K562 (cell line): ENCODE data around the gene PLOD1. TPM values are rescaled to one million over a fixed set of nuclear protein-coding genes. Genes with fewer than 3 reads are reported as not detected.
A peak's percentile ranks its signal among the peaks of the same experiment; 100 is the strongest.

Experiments
- ATF1 ChIP-seq, 2 experiments: fragments of 450-650 bp in 1 of 2; IDR thresholded peaks; 2 replicates each; pipeline ENCODE4 v1.6.1; 2016; ENCODE audit warnings: missing compliant biosample characterization in 1 of 2, missing genetic modification characterization in 1 of 2
- BHLHE40 ChIP-seq: IDR thresholded peaks from 2 replicates; pipeline ENCODE4 v1.6.1; 2011; ENCODE audit warnings: low read length, improper control_type of control experiment
- FOSL1 ChIP-seq: fragments of 200-800 bp; sonication (Bioruptor generic); conservative IDR thresholded peaks from 2 replicates; pipeline ENCODE4 v1.6.1; 2016; ENCODE audit warnings: missing genetic modification characterization, missing compliant biosample characterization
- NFE2L1 ChIP-seq: fragments of 450-650 bp; IDR thresholded peaks from 2 replicates; pipeline ENCODE4 v1.6.1; 2016; ENCODE audit warnings: missing genetic modification characterization, low read depth, mild to moderate bottlenecking, missing compliant biosample characterization, moderate library complexity, borderline replicate concordance
- NFIX ChIP-seq: fragments of 250-450 bp; sonication (Bioruptor Pico); IDR thresholded peaks from 2 replicates; pipeline ENCODE4 v1.4.0; 2020; ENCODE audit warnings: low read depth, mild to moderate bottlenecking, moderate library complexity
- NR2C1 ChIP-seq, 2 experiments: fragments of 450-650 bp; IDR thresholded peaks; 2 replicates each; pipeline ENCODE4 v1.6.1; 2017; ENCODE audit warnings: mild to moderate bottlenecking in 2 of 2, antibody characterized with exemption in 1 of 2, inconsistent platforms in 1 of 2, missing compliant biosample characterization in 1 of 2, missing genetic modification characterization in 1 of 2
- RAD21 ChIP-seq, 2 experiments: fragments of 250-450 bp in 1 of 2; fragments of 450-650 bp in 1 of 2; sonication (Bioruptor Pico) in 1 of 2; formaldehyde crosslinking in 1 of 2; IDR thresholded peaks in 1 of 2; conservative IDR thresholded peaks in 1 of 2; 2 replicates each; pipeline versions ENCODE4 v1.4.0 to v1.8.0; 2020 to 2022; ENCODE audit warnings: mild to moderate bottlenecking in 2 of 2, moderate library complexity in 1 of 2
- RBFOX2 ChIP-seq: fragments of 200-400 bp; formaldehyde crosslinking; IDR thresholded peaks from 2 replicates; pipeline ENCODE4 v1.6.1; 2017; ENCODE audit warnings: low read depth, mild to moderate bottlenecking, low read length, moderate library complexity
- RBM15 ChIP-seq: fragments of 200-400 bp; formaldehyde crosslinking; IDR thresholded peaks from 2 replicates; pipeline ENCODE4 v1.6.1; 2018; ENCODE audit warnings: mild to moderate bottlenecking, low read length, moderate library complexity; ENCODE audit not compliant: insufficient read depth
- RBM39 ChIP-seq: fragments of 200-400 bp; formaldehyde crosslinking; optimal IDR thresholded peaks from 2 replicates; pipeline ENCODE3; 2018; ENCODE audit warnings: low read depth, low read length
- TBL1XR1 ChIP-seq, 2 experiments: IDR thresholded peaks; 2 replicates each; pipeline ENCODE4 v1.6.1; 2012; ENCODE audit warnings: improper control_type of control experiment in 2 of 2, low read length in 2 of 2, mild to moderate bottlenecking in 1 of 2
- TBP ChIP-seq: optimal IDR thresholded peaks from 2 replicates; pipeline ENCODE3; 2011; ENCODE audit warnings: low read depth, low read length, improper control_type of control experiment
- ZC3H4 ChIP-seq: sonication (generic); formaldehyde crosslinking; IDR thresholded peaks from 2 replicates; pipeline ENCODE4 v1.9.0; 2021; ENCODE audit warnings: missing genetic modification reagents, borderline replicate concordance
- ZNF586 ChIP-seq: fragments of 450-650 bp; formaldehyde crosslinking; conservative IDR thresholded peaks from 2 replicates; pipeline ENCODE4 v1.4.0; 2020; ENCODE audit warnings: mild to moderate bottlenecking, moderate library complexity
- polyA plus RNA-seq, 8 experiments: library from polyadenylated mRNA; depleted of rRNA in 4 of 8; stranded (reverse) in 5 of 8; unstranded in 3 of 8; fragments of >200 nt; fragmentation: Nextera tagmentation in 2 of 8; fragmentation: Illumina TruSeq in 1 of 8; extraction: Ambion mirVana in 2 of 8; extraction: Trizol in 1 of 8; gene quantifications; 2 replicates each; pipeline versions ENCODE4 v1.2.1 to v1.2.3, GENCODE V29; 2011 to 2014; ENCODE audit warnings: inconsistent platforms in 1 of 8, missing spikeins in 1 of 8
- total RNA-seq, 7 experiments: library from RNA; depleted of rRNA in 6 of 7; stranded (reverse); fragments of >200 nt in 6 of 7; fragmentation: Illumina TruSeq in 2 of 7; extraction: Trizol in 2 of 7; gene quantifications; 2 replicates each; pipeline versions ENCODE4 v1.2.1 to v1.2.3, GENCODE V29; 2011 to 2021; ENCODE audit warnings: low replicate concordance in 1 of 7
- TF ChIP-seq, protein P1 (sequence below): fragments of 450-650 bp; formaldehyde crosslinking; IDR thresholded peaks from 2 replicates; pipeline ENCODE4 v1.4.0; 2020; ENCODE audit warnings: mild to moderate bottlenecking, mixed read lengths
- TF ChIP-seq, protein P2 (sequence below), 2 experiments: fragments of 200-800 bp in 1 of 2; sonication (Bioruptor generic) in 1 of 2; sonication (generic) in 1 of 2; formaldehyde crosslinking in 1 of 2; IDR thresholded peaks in 1 of 2; conservative IDR thresholded peaks in 1 of 2; 2 replicates each; pipeline versions ENCODE4 v1.5.0 to v1.6.1; 2016 to 2020; ENCODE audit warnings: missing compliant biosample characterization in 1 of 2, missing genetic modification characterization in 1 of 2, missing genetic modification reagents in 1 of 2
- TF ChIP-seq, protein P3 (sequence below): sonication (generic); formaldehyde crosslinking; IDR thresholded peaks from 2 replicates; pipeline ENCODE4 v1.8.1; 2023; ENCODE audit warnings: mild to moderate bottlenecking, missing genetic modification reagents, moderate library complexity
- TF ChIP-seq, protein P4 (sequence below): sonication (generic); formaldehyde crosslinking; IDR thresholded peaks from 2 replicates; pipeline ENCODE4 v1.8.1; 2023; ENCODE audit warnings: mild to moderate bottlenecking, missing genetic modification reagents
- TF ChIP-seq, protein P5 (sequence below): fragments of 450-650 bp; IDR thresholded peaks from 2 replicates; pipeline ENCODE4 v1.6.1; 2016

The PLOD1 gene
- total and polyA plus RNA-seq, 9 of the 15 experiments (the other 6 are each of a cell fraction or from before 2014, with no cell fraction given), result 16.6 to 90.8 (median 52.7) TPM

DNA sequence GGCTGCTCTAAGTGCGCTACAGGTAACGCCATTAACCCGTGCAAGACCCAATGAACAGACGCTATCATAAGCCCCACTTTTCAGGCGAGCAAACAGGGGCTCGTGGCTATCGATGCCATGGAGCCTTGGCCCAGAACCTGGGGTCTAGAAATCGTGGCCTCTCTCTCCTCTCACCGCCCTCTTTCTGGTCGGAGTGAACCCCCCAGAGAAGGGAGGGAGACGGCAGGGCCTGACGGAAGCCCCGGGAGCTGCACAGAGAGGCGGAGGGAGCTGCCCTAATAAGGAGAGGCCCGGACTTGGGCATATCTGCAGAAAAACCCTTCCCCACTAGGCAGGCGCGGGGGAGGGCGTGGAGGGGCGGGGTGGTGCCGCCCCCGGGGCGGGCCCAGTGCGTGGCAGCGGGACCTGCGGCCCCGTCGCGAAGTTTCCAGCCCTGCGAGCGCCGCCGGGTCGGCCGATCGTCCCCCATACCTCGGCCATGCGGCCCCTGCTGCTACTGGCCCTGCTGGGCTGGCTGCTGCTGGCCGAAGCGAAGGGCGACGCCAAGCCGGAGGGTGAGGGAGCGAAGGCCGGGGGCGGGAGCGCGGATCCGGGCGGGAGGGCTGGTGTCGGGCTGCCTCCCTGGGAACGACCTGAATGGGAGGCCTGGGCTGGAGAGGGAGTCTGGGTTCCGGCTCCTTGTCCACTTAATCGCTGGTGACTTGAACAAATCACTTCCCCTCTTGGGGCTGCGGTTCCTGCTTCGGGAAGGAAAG is at the start of gene PLOD1 (continued):
- TF ChIP-seq, protein P1, sequence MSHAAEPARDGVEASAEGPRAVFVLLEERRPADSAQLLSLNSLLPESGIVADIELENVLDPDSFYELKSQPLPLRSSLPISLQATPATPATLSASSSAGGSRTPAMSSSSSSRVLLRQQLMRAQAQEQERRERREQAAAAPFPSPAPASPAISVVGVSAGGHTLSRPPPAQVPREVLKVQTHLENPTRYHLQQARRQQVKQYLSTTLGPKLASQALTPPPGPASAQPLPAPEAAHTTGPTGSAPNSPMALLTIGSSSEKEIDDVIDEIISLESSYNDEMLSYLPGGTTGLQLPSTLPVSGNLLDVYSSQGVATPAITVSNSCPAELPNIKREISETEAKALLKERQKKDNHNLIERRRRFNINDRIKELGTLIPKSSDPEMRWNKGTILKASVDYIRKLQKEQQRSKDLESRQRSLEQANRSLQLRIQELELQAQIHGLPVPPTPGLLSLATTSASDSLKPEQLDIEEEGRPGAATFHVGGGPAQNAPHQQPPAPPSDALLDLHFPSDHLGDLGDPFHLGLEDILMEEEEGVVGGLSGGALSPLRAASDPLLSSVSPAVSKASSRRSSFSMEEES (CRISPR knock-in tag), result no peak
- TF ChIP-seq NFE2L1 (tag), result no peak
- TF ChIP-seq RBM15, result no peak
- TF ChIP-seq, protein P2, sequence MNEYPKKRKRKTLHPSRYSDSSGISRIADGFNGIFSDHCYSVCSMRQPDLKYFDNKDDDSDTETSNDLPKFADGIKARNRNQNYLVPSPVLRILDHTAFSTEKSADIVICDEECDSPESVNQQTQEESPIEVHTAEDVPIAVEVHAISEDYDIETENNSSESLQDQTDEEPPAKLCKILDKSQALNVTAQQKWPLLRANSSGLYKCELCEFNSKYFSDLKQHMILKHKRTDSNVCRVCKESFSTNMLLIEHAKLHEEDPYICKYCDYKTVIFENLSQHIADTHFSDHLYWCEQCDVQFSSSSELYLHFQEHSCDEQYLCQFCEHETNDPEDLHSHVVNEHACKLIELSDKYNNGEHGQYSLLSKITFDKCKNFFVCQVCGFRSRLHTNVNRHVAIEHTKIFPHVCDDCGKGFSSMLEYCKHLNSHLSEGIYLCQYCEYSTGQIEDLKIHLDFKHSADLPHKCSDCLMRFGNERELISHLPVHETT (CRISPR knock-in tag; conservative IDR thresholded peaks at IDR 0.05 in 1 of 2, IDR thresholded peaks at IDR 0.05 in 1 of 2), result no peak
- no peak for TF ChIP-seq RBM39
- TF ChIP-seq, protein P3, sequence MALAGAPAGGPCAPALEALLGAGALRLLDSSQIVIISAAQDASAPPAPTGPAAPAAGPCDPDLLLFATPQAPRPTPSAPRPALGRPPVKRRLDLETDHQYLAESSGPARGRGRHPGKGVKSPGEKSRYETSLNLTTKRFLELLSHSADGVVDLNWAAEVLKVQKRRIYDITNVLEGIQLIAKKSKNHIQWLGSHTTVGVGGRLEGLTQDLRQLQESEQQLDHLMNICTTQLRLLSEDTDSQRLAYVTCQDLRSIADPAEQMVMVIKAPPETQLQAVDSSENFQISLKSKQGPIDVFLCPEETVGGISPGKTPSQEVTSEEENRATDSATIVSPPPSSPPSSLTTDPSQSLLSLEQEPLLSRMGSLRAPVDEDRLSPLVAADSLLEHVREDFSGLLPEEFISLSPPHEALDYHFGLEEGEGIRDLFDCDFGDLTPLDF (CRISPR knock-in tag), result peak; percentile 71; the same call in 1 of the 2 replicates
- TF ChIP-seq FOSL1 (tag), result no peak; the same call in 1 of the 2 replicates
- peak; percentile 13; the same call in 1 of the 2 replicates for TF ChIP-seq BHLHE40
- no peak for TF ChIP-seq NFIX (CRISPR knock-in tag)
- no peak for TF ChIP-seq ATF1 (CRISPR knock-in tag; IDR thresholded peaks at IDR 0.05)
- peak; percentile 58 for TF ChIP-seq ATF1 (tag; IDR thresholded peaks at IDR 0.05)
- no peak for TF ChIP-seq NR2C1 (IDR thresholded peaks at IDR 0.05)
- peak; percentile 54 for TF ChIP-seq NR2C1 (tag; IDR thresholded peaks at IDR 0.05)
- no peak for TF ChIP-seq ZC3H4 (CRISPR knock-in tag)
- peak; percentile 95 for TF ChIP-seq RBFOX2
- TF ChIP-seq, protein P4, sequence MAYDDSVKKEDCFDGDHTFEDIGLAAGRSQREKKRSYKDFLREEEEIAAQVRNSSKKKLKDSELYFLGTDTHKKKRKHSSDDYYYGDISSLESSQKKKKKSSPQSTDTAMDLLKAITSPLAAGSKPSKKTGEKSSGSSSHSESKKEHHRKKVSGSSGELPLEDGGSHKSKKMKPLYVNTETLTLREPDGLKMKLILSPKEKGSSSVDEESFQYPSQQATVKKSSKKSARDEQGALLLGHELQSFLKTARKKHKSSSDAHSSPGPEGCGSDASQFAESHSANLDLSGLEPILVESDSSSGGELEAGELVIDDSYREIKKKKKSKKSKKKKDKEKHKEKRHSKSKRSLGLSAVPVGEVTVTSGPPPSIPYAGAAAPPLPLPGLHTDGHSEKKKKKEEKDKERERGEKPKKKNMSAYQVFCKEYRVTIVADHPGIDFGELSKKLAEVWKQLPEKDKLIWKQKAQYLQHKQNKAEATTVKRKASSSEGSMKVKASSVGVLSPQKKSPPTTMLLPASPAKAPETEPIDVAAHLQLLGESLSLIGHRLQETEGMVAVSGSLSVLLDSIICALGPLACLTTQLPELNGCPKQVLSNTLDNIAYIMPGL, result peak; percentile 38; the same call in 1 of the 2 replicates
- TF ChIP-seq RAD21 (CRISPR knock-in tag; conservative IDR thresholded peaks at IDR 0.05 in 1 of 2, IDR thresholded peaks at IDR 0.05 in 1 of 2), result no peak
- TF ChIP-seq ZNF586 (CRISPR knock-in tag), result no peak
- peak; percentile 69 for TF ChIP-seq TBP
- no peak for TF ChIP-seq TBL1XR1 (IDR thresholded peaks at IDR 0.05; ENCODE audit: low read length in 2 of 2)
- TF ChIP-seq, protein P5, sequence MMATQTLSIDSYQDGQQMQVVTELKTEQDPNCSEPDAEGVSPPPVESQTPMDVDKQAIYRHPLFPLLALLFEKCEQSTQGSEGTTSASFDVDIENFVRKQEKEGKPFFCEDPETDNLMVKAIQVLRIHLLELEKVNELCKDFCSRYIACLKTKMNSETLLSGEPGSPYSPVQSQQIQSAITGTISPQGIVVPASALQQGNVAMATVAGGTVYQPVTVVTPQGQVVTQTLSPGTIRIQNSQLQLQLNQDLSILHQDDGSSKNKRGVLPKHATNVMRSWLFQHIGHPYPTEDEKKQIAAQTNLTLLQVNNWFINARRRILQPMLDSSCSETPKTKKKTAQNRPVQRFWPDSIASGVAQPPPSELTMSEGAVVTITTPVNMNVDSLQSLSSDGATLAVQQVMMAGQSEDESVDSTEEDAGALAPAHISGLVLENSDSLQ, result peak; percentile 23; the same call in 1 of the 2 replicates
